Jurkat, Clone E6-1 (cell line): ENCODE measurements around the gene LRMDA.

Experiments
- DNase-seq: peaks from one replicate; pipeline ENCODE4 v3.0.0-alpha.2; 2011; ENCODE audit warnings: low read depth, low spot score
- H3K4me3 ChIP-seq: 2 replicates; pipeline ENCODE4 v1.5.1; 2011; ENCODE audit warnings: mild to moderate bottlenecking, low read length, control low read depth, moderate library complexity

The LRMDA gene

DNA sequence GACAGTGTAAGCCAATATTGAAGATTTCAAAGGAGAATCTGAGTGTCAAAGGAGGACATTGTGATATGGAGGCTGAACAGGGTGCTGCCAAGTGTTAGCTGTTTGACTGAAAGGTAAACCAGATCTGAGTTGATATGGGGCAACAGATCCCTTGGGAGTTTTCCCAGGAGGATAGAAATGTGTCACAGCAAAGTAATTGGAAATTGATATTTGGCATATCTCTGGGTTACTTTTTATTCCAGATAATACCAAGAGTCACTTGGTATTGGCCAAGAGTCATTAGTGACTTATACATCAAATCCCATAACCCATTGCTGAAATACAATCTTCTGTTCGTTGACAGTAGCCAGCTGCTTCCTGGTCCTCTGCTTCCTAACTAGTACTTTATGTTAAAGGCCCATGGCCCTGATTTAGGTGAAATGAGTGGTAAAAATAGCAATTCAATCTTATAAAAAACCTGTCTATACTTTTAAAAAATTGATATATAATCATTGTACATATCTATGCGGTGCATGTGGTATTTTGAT, 922.9 kb downstream of the LRMDA start:
- H3K4me3 ChIP-seq, result no peak overlapping the region
- DNase-seq, result no peak

DNA sequence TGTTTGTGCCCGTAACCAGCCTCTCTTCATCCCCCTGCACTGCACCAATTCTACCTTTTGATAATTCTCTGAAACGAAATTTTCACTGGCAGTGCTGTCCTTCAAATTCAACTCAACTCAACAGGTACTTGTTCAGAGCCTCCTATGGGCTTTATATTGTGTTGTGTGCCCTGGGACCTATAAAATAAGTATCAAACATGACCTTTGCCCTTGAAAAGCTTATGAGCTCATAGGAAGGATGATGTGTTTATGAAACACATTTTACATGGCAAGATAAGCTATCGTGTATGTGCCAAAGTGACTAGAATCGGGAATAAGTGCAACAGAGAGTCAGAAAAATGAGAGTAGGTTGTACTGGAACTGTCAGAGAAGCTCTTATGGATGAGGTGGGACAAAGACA, 923.5 kb downstream of the LRMDA start:
- no peak for DNase-seq
- H3K4me3 ChIP-seq, result no peak overlapping the region

DNA sequence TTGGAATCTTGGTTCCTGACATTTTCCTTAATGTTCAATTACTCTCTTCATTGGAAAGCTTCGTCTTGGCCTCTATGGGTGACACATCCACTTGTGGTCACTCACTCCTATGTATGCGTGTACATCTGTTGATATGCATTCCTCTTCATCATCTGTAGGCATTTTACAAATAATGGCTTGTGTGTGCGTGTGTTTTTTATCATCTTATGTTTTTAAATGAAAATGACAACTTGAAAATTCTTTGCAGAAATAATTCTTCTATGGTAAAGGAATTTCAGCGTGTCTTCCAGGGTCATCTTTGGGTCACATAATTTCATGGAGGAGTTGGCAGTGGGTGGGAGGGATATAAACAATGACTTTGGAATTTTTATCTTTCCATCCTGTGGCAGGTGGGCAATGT, 925.1 kb downstream of the LRMDA start:
- H3K4me3 ChIP-seq, result no peak overlapping the region
- no peak for DNase-seq

DNA sequence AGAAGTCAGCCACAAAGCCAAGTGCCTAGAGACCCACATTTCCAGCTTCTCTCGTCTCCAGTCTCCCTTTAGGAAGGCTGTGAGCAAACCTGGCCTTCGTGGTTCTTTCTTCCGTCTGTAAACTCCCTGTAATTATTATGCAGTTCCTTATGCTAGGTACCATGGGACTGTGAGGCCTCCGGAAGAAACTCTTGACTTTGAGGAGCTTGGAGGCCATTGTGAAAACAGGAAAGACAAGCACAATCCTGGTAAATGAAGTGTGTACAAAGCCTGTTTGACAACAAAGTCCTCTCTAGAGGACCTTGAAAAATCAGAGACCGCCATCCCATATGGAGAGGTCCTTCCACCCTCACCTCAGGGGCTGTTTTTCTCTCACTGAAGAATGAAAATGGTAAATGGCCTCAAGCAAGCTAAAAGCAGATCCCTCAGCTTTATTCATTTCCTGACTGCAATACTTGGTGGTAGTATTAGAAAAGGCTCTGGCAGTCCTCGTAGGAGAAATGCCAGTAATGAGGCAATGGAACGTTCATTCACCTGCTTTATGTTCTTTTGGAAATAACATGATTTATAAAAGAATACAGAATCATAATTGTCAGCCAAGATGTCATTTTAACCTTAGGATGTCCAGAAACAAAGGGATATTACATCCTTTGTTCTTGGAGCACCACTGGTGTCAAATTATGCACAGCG, 926.4 kb downstream of the LRMDA start:
- no peak for DNase-seq
- H3K4me3 ChIP-seq, result no peak overlapping the region

DNA sequence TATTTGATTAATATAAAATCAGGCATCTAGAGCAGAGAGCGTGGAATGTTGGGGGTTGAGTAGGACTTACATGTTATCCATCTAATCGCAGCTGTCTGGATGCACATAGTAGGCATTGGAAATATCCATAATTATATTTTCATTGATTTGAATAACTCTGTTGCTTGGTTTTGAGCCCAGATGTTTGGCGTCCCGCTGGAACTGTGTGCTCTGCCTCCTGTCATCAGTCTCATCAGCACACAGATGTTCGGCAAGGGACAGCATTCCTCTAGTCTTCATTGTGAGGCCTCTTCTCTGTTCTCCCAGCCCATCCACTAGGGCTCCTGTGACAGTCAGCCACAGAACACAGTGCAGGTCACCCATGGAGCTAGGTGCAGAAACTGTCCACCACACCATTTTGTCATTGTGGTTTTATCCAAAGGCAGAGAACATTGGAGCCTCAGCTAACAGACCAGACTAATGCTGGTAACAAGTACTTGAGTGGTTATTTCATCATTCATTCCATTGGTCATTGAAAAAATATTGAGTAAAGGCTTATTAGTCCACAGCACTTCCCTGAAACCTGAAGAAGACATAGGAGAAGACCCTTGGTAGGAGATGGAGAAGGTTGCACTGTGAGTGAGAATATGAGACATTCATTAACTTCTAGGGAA, 927.4 kb downstream of the LRMDA start:
- no peak for DNase-seq
- no peak overlapping the region for H3K4me3 ChIP-seq

DNA sequence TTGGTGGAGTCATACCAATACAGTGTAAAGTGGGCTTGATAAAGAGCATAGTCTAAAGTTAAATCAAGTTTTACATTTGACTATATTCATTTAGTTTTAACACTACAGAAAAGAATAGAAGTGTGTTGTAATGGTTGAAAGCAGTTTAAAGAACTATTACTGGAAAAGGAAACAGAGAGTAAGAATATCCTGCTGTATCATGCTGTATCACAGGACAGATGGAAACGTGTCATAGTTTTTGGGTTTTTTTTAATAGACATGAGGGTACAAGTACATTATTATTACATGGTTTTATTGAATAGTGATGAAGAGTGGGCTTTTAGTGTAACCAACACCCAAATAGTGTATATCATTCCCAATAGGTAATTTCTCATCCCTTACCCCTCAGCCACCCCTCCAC, 944.3 kb downstream of the LRMDA start:
- no peak for DNase-seq
- H3K4me3 ChIP-seq, result no peak overlapping the region

DNA sequence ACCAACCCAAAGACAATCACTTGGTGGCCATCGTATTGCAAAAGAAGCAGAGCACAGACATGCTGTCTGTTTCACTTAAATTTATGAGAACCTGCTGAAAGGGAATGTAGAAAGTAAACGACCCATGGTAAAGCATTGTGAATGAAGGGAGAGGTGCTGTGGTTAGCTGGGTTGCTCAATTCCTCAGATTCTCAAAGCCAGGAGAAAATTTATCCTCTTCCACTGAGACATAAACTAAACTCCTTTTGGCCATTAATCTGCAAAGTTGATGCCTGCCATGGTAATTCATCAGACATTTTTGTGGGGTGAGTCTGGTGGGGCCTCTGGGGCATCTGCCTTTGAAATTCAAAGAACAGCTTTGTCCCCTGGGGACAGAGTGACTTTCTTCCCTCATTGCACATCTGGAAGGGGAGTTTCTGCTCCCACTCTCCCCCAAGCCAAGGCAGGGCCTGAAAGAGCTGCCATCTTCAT, 951.0 kb downstream of the LRMDA start:
- DNase-seq, result no peak
- H3K4me3 ChIP-seq, result no peak overlapping the region

DNA sequence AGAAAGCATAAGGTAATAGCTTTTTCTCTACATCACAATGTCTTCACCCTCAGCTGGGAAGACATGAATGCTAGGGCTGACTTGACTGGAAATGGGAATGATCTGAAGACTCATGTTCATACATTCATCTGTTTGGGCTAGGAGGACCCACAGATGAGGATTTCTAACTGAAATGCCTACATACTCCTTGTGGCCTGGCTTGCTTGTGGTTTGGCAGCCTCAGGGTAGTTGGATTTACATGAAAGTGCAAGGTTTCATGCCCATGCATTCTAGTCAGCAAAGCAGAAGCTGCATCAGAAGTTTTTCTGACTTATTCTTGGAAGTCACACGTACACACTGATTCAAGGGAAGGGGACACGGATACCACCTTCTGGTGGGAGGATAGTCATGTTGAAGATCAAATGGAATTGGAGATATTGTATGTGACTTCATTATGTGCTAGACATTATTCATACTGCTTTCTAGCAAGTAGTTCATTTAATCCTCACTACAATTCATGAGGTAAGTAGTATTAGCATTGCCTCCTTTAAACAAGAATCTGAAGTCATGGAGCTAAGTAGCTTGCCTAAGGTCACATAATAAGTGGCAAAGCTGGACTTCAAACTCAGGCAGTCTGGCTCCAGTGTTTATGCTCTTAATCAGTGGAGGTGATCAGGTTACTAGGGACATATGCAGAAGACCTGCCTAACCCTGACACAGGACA, 957.0 kb downstream of the LRMDA start:
- no peak overlapping the region for H3K4me3 ChIP-seq
- no peak for DNase-seq

DNA sequence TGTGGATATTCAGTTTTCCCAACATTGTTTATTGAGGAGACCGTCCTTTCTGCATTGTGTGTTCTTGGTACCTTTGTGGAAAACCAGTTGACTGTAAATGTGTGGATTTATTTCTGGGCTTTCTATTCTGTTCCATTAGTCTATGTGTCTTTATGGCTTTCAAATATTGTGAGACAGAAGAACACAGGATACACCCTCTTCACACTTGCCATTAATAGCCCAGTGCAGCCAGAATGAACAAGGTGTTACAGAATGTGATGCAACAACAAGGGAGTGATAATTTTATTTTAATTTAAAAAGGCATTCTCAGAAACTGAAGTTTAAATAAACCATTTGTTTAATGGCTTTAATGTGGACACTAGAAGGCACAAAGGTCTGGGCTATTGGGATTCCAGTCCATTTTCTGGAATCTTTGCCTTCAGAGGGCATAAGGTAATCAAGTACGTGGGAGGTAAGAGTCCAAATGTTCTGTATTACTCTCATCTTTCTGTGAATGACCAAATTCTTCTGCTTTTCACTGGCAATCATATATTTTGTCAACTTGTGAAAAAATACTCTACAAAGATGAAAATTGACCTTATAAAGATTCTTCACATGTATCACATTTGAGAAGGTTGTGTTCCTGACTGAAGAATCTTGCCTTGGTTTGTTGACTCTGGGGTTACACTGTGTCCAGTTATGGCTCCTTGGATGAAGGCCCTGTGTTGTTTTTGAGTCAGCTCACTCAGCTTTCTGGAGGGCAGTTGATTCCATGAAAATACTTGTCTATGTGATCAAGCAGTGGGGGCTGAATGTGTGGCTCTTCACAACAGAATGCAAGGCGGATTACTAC, 962.7 kb downstream of the LRMDA start:
- no peak overlapping the region for H3K4me3 ChIP-seq
- DNase-seq, result no peak

DNA sequence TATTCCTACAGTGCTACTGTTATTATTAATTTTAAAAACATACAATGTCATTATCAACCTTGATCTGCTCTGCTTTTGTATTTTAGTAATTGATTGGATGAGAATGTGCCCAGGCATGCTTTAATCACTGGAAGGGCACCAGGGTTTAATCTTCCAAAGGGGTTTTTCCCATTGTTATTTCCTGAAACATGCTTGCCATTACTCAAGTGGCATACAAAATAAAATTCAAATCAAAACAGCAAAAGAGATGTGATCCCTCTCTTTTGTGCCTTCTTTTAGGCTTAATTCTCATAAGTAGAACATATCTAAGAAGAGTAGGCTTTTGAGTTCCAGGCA, 963.3 kb downstream of the LRMDA start:
- H3K4me3 ChIP-seq, result no peak overlapping the region
- DNase-seq, result no peak

DNA sequence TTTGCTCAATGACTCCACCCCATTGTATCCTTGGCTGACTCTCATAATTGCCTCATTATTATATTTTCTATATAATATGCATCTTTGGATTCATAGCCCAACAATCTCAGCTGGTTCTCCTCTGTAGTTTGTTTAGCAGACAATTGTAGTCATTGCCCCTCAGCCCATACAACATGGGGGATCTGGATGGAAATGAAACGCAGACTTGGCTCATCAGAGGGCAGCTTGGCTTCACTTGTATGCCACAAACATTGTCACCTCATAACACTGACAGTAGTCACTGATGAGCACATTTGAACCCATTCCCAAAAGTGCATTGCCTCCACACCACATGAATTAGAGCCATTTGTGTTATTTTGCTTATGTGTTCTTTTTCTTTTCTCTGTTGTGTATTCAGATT, 963.8 kb downstream of the LRMDA start:
- no peak overlapping the region for H3K4me3 ChIP-seq
- DNase-seq, result no peak

DNA sequence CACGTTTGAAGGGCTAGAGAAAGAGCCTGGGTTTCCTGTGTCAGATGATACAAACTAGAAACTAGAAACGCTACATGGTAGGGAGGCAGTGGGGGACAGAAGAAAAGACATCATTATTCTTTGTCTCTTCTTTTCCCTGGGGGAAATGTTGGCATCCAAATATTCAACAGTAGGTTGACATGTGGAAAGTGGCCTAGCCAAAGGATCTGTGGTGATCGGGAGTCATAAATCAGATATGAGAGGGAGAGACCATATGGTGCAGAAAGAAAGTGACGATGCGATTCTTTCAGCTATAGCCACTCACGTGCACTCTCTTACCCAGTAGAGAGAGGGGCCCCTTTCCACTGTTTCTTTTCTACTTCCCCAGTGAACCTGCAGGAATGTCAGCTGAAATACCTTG, 964.7 kb downstream of the LRMDA start:
- no peak for DNase-seq
- no peak overlapping the region for H3K4me3 ChIP-seq

DNA sequence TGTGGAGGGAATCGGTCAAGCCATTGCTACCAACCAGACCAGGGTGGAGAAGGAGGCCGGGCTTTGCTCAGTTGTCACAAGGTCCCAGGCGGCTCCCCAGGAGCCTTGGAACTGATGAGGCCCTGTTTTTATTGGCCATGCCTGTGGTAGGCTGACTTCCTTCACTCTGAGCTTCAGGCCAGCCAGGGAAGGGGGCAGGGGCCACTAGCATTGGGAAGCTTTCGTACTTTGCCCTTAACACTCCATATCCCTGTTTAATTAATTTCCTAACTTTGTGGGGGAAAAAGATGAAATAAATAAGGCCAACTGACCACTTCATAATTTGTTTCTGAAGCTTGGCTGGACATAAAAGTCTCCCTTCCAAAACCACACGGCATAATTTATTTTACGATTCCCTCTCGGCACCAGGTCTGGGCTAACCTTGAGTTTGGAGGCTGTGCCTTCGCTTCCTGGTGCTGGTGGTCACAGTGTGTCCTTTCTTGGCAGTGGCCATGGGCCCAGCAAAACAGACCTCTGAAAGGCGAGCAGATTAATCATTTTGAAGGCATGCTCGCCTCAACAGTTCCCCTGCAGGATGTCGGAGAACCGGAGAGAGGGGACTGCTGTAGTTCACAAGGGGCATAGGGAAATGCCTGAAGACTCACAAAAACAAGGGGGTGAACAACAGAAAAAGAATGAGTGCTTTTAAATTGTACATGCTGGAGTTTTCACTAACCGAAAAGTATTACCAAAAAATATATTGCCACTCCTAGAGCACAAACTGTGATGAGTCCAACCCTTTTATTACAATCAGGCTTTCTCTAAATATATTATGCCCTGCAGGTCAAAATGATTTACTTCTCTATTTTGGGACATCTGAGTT, 966.0 kb downstream of the LRMDA start:
- no peak overlapping the region for H3K4me3 ChIP-seq
- no peak for DNase-seq

DNA sequence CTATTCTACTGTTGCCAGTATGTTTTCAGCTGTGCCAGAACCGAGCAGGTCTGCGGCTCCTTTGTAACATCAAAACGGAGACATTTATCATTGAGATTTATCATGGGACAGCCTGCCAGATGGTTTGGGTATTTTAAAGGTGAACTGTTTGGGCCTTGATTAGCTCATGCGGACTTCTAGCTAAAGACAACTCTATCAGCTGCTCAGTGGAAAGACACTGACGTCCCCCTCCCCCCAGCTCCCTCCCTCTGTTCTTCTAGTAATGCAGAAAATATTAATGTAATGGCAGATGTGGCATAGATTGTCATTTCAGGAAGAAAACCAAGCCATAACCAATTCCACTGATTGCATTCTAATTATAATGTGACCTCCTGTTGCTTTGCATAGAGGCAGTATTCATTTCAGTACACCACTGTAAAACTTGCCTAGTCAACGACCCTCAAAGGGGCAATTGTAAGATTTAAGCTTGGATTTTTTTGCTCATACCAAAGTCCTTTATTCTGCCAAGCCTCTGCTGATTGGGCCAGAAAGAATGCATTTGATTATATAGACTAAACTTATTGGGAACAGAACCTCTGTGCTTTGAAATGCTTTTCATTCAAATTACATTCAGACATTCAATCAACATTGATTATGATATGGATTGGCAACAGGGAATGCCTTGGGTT, 966.8 kb downstream of the LRMDA start:
- DNase-seq, result no peak
- H3K4me3 ChIP-seq, result no peak overlapping the region

DNA sequence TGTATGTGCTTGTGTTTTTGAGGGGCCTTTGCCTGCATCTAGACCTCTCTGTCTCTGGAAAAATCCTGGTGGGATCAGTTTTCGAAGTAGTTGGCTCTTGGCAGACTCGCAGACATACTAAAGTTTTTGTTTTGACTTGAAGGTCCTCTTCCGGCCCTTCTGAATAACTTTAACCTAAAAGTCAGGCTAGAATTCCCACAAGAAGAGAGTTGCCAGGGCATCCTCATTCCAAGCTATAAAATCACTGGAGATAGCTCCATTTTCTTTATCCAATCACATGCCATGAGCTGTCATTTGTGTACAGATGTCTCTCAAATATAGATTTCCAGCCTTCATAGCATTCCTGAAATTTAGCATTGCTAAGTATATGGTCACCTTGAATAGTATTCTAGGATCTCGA, 967.8 kb downstream of the LRMDA start:
- H3K4me3 ChIP-seq, result no peak overlapping the region
- DNase-seq, result no peak

DNA sequence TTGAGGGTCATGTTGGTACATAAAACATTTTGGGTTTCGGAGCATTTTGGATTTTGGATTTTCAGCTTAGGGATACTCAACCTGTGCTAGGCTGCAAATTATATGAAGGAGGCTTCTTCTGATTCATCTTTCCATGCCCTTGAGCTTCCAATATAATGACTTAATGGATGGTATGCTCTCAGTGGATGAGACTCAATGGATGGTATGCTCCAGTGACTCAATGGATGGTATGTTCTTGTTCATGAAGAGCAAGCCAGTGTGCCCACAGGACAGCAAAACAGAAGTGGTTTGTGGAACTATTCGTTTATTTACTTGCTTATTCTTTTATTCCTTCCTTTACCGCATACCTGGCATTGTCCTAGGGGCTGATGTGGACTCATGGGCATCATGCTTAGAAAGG, 969.6 kb downstream of the LRMDA start:
- H3K4me3 ChIP-seq, result no peak overlapping the region
- DNase-seq, result no peak

DNA sequence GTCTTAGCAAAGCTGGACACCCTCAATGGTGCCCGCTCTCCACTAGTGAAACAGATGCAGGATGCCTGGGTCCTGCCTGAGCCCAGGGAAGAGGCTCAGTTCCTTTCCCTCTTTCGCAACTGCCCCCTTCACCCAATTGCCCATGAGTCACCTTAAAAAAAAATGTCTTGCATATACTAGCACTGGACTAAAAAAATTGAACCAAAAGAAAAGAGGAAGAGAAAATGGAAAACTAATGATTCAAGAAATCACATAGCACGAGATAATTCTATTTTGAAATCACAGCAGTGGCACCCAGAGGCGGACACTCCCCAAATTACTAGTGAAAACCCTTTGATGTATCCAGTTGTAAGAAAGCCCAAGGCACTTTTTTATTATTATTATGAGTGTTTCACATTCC, 972.5 kb downstream of the LRMDA start:
- DNase-seq, result no peak
- no peak overlapping the region for H3K4me3 ChIP-seq

DNA sequence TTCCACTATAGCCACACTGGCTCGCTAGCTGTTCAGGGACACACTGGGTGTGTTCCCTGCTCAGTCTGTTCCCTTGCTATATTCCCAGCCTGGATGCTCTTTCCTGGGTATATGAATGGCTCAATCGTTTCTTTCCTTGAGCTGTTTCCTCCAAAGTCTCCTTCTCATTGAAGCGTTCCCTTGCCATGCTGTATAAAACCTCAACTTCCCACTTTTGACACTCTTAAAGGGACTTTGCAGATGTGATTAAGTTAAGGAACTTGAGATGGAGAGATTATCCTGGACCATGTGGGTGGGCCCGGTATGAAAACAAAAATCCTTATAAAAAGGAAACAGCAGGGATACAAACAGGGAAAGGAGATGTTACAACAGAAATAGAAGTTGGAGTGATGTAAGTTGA, 973.1 kb downstream of the LRMDA start:
- DNase-seq, result no peak
- H3K4me3 ChIP-seq, result no peak overlapping the region
